SH-SY5Y (cell line): ENCODE data around the gene GPR137.

ENCODE experiments used
- GATA2 ChIP-seq: IDR thresholded peaks from 2 replicates; pipeline ENCODE4 v1.6.1; 2011; ENCODE audit warnings: mild to moderate bottlenecking, low read depth, low read length
- GATA3 ChIP-seq: IDR thresholded peaks from 2 replicates; pipeline ENCODE4 v1.6.1; 2011; ENCODE audit warnings: low read depth, mild to moderate bottlenecking, low read length, moderate library complexity

DNA sequence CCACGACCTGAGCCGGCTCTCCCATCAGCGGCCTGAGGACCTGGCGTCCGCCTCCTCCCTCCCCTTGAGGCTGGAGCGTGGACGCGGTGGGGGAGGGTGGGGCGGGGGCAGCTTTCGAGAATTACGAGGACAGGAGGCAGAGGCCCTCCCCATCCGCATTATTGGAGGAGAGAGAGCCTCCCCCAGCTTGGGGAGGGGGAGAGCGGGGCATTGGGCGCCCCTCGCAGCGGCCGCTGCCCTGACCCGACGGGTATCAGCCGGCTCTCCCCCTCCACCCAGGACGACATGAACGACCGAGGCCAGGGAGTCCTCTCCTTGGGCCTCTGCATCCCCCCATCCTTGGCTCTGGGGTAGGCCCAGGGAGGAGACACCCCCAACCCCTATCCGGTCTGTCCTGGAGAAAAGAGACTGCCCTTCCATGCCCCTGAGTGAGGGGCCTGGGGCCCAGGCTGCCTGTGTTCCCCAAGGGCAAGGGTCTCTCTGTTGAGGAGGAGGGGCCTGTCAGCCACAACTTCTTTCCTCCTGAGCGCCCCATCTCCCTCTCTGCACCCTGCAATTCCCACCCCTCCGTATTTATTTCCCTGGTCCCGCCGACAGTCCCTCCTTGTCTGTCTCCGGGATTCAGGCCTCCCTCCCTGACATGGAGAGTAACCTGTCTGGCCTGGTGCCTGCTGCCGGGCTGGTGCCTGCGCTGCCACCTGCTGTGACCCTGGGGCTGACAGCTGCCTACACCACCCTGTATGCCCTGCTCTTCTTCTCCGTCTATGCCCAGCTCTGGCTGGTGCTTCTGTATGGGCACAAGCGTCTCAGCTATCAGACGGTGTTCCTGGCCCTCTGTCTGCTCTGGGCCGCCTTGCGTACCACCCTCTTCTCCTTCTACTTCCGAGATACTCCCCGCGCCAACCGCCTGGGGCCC, 495 bp downstream of the GPR137 start:
- TF ChIP-seq GATA3 (no peak), GATA2 (no peak)
